D721Med (cell line): ENCODE measurements around the gene STAB2.

Source experiments
- DNase-seq: peaks from one replicate; pipeline ENCODE4 v3.0.0; 2011; ENCODE audit warnings: low spot score; ENCODE audit not compliant: insufficient read length
- FAIRE-seq: peaks from 2 replicates; lab custom pipeline; 2011; peaks lifted over from hg19 to GRCh38; lab: Jason Lieb, UNC
- CTCF ChIP-seq: IDR thresholded peaks from 2 replicates; pipeline ENCODE4 v1.5.1; 2012; ENCODE audit warnings: mild to moderate bottlenecking, control low read depth; ENCODE audit not compliant: insufficient read depth; ENCODE audit errors: missing control alignments

STAB2 gene

GRCh38 chr12:103667125-103667524, 80.1 kb downstream of the STAB2 start:
- no peak for TF ChIP-seq CTCF
- no peak for FAIRE-seq
- DNase-seq: no peak

- DNase-seq (no peak), FAIRE-seq (no peak)
- TF ChIP-seq CTCF: no peak
Observed at GRCh38 chr12:103668520-103668919, 81.4 kb downstream of the STAB2 start.

- no peak for DNase-seq
- TF ChIP-seq CTCF: no peak
- no peak for FAIRE-seq
Observed at GRCh38 chr12:103671367-103671766, 84.3 kb downstream of the STAB2 start.

GRCh38 chr12:103672401-103673119, 85.5 kb downstream of the STAB2 start:
- DNase-seq: no peak
- FAIRE-seq: no peak
- TF ChIP-seq CTCF: no peak

GRCh38 chr12:103673487-103673886, 86.4 kb downstream of the STAB2 start:
- FAIRE-seq (no peak), DNase-seq (no peak)
- no peak for TF ChIP-seq CTCF

GRCh38 chr12:103673891-103674375, 86.9 kb downstream of the STAB2 start:
- TF ChIP-seq CTCF: no peak
- FAIRE-seq (no peak), DNase-seq (no peak)

GRCh38 chr12:103676893-103677292, 89.8 kb downstream of the STAB2 start:
- DNase-seq: no peak
- no peak for FAIRE-seq
- no peak for TF ChIP-seq CTCF
